Mucosa of descending colon (tissue), 3 donors: Measurements from ENCODE around the gene ARID1B. TPM values are rescaled to one million over a fixed set of nuclear protein-coding genes. Genes with fewer than 3 reads are reported as not detected.

Source experiments
- ATAC-seq: fragments of 200-7000 bp; cut with Tn5 transposase; one replicate; pipeline ENCODE4 v1.9.1; 2020; ENCODE audit warnings: mild to moderate bottlenecking, moderate library complexity
- DNase-seq, 3 donors: peaks; one replicate each; pipeline ENCODE4 v3.0.0-alpha.2; 2020
- H3K36me3 ChIP-seq: fragments of 200-600 bp; one replicate; pipeline ENCODE4 v1.8.0; 2021; ENCODE audit warnings: low read depth, mild to moderate bottlenecking
- H3K4me1 ChIP-seq: fragments of 200-600 bp; one replicate; pipeline ENCODE4 v1.8.0; 2021; ENCODE audit warnings: low read depth, mild to moderate bottlenecking
- H3K4me3 ChIP-seq: fragments of 200-600 bp; one replicate; pipeline ENCODE4 v1.8.0; 2021; ENCODE audit warnings: mild to moderate bottlenecking
- H3K9me3 ChIP-seq: fragments of 200-600 bp; one replicate; pipeline ENCODE4 v1.8.0; 2021; ENCODE audit warnings: mild to moderate bottlenecking
- CTCF ChIP-seq: fragments of 200-600 bp; IDR thresholded peaks from one replicate; pipeline ENCODE4 v1.8.0; 2022; ENCODE audit warnings: antibody characterized with exemption, mild to moderate bottlenecking
- intact Hi-C, 2 donors: fragments of 100-400 bp; cut with DNase I in 1 of 2; cut with micrococcal nuclease in 1 of 2; formaldehyde crosslinking; loops; one replicate each; pipeline versions ENCODE4 v1.11.0 to v1.11.1; 2022; cut with DNase I, micrococcal nuclease
- total RNA-seq, 3 donors: library from RNA; stranded (reverse); fragmentation: NEBNext Ultra II Directional in 2 of 3; extraction: Animal tissue kit (Norgen Biotek cat#: 25700) in 2 of 3; gene quantifications; one replicate each; pipeline versions ENCODE4 v1.2.1 to v1.2.4, GENCODE V29; 2021 to 2023
- donor health status: DM: no; HTN: no; CAD: no; lungs with moderate emphysema.
- donor health status: DM: no; HTN: no; CAD: no.
- donor health status: DM: no; HTN: yes; CAD: no.

Gene ARID1B
- total RNA-seq, 3 donors from 2014 or later: 71.8 to 102 (median 101) TPM

GRCh38 chr6:156774863-156775405 lies 2.2 kb upstream of the ARID1B start:
- no peak overlapping the region for H3K4me3 ChIP-seq

GRCh38 chr6:156775717-156776116 lies 1.5 kb upstream of the ARID1B start:
- no peak overlapping the region for H3K4me3 ChIP-seq
- peaks cover 13% of the 10 kb centered on the region for H3K4me1 ChIP-seq
- no peaks in the 10 kb centered on the region for H3K36me3 ChIP-seq
- intact Hi-C loops: loop anchor here (2.0 to 10.0 kb wide), 3 partner anchors 88 to 211 kb away; no protein-coding TSS in a partner anchor
- DNase-seq: no peak
- TF ChIP-seq CTCF: no peak
- H3K9me3 ChIP-seq: no peaks in the 10 kb centered on the region
- ATAC-seq: no peak

More at GRCh38 chr6:156774863-156775405, 2.2 kb upstream of the ARID1B start:
- no peak for TF ChIP-seq CTCF
- ATAC-seq (no peak), DNase-seq (peak in 1 of 3 donors; percentile 50)
- Histone ChIP-seq H3K4me1 (peaks cover 7% of the 10 kb centered on the region), H3K36me3 (no peaks in the 10 kb centered on the region), H3K9me3 (no peaks in the 10 kb centered on the region)
- intact Hi-C loops: loop anchor here (5.0 to 10.0 kb wide), 2 partner anchors 88 to 210 kb away; no protein-coding TSS in a partner anchor

GRCh38 chr6:156776470-156776839 lies 723 bp upstream of the ARID1B start:
- DNase-seq (peak in 1 of 3 donors; percentile 54), ATAC-seq (peak; percentile 14)
- no peaks in the 10 kb centered on the region for H3K36me3 ChIP-seq
- peaks cover 19% of the 10 kb centered on the region for H3K4me1 ChIP-seq
- no peak overlapping the region for H3K4me3 ChIP-seq
- intact Hi-C loops: loop anchor here (2.0 to 10.0 kb wide), 3 partner anchors 89 to 212 kb away; no protein-coding TSS in a partner anchor
- H3K9me3 ChIP-seq: no peaks in the 10 kb centered on the region
- no peak for TF ChIP-seq CTCF

- intact Hi-C loops: loop anchor here (2.0 to 10.0 kb wide), 3 partner anchors 91 to 213 kb away; no protein-coding TSS in a partner anchor
- no peak for TF ChIP-seq CTCF
- peaks cover 29% of the 10 kb centered on the region for H3K4me1 ChIP-seq
- peak overlapping the region; percentile 83 for H3K4me3 ChIP-seq
- H3K9me3 ChIP-seq: no peaks in the 10 kb centered on the region
- ATAC-seq: peak; percentile 23
- no peaks in the 10 kb centered on the region for H3K36me3 ChIP-seq
- DNase-seq: peak; percentile 65 to 83 (median 75)
Measured at GRCh38 chr6:156777577-156778453, 637 bp downstream of the ARID1B start.

GRCh38 chr6:156778454-156779205 lies 1.5 kb downstream of the ARID1B start:
- Histone ChIP-seq H3K4me3 (peak overlapping the region; percentile 83), H3K4me1 (peaks cover 29% of the 10 kb centered on the region), H3K36me3 (no peaks in the 10 kb centered on the region), H3K9me3 (no peaks in the 10 kb centered on the region)
- TF ChIP-seq CTCF: no peak
- ATAC-seq (peak; percentile 46), DNase-seq (peak; percentile 60 to 82 (median 78))
- intact Hi-C loops: loop anchor here (5.0 to 10.0 kb wide), 2 partner anchors 91 to 214 kb away; no protein-coding TSS in a partner anchor
